HK-2 (cell line): ENCODE data around the gene KATNIP.
A peak's percentile ranks its signal among the peaks of the same experiment; 100 is the strongest.
"Not testable (repeated sequence)": the region's sequence is repeated elsewhere in the genome, so short reads cannot be mapped to it uniquely, and the experiment has no call there.

ENCODE experiments used
- DNase-seq: peaks from one replicate; pipeline ENCODE4 v3.0.0-alpha.2; 2018; ENCODE audit not compliant: unreplicated experiment

KATNIP gene

DNA sequence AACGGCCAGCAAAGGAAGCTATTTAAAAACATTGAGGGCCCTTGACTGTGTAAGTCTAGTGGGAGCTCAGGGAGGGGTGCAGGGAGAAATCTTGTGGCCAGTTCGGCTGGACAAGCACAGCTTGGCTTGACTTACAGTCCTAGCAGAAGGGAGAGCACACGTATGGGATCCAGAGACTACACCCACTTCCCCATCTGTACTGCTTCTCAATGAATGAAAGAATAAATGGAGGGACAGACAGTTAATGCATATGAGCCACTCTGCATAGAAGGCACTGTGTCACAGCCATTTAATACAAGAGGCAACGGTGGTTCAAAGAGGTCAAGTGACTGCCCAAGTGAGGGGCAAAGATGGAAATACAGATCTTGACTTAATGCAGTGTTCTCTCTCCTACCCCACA, 15.7 kb upstream of the KATNIP start:
- DNase-seq, result no peak

DNA sequence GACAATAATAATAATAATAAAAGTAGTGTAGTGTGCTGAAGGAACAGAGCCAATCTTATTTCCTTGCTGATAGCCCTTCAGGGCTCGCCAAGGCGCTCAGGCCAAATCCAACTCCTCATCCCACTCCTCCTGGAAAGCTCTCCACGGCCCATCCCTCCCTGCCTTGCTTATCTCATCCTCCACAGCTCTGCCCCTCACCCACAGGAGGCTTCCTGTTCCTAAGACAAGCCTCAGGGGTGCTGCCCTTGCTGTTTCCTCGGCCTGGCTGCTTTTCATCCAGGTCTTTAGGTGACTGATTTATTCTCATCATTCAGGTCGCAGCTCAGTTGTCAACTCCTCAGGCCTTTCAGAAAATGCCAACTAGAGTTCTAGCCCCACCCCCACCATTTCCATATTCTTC, 11.4 kb upstream of the KATNIP start:
- DNase-seq, result no peak

DNA sequence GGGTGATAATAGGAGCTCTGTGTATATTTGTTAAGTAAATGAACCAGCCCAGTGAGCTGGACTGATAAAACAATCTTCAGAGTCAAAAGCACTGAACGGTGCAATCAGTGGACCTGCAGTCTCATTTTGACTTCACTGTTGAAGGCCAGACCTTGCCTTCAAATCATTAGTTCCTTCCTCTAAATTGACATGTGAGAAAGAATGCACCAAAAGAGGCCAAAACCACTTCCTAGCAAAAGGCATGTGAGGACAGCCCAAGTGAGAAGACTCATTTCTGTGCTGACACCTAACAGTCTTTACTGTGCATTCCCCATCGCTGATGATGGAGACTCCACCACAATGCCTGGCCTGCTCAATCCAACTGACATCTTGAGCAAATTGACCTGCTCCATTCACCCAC, 10.8 kb upstream of the KATNIP start:
- DNase-seq, result no peak

DNA sequence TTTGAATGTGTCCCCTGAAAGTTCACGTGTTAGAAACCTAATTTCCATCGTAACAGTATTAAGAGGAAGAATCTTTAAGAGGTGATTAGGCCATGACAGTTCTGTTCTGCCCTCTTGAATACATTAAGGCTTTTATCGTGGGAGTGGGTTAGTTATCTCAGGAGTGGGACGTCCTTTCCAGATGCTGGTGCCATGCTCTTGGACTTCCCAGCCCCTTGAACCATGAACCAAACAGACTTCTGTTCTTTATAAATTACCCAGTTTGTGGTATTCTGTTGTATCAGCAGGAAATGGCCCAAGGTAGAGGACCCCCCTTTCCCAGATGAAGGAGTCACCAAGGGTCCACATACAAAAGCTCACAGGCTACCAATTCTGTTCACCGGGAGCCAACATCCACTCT, 10.3 kb upstream of the KATNIP start:
- no peak for DNase-seq

DNA sequence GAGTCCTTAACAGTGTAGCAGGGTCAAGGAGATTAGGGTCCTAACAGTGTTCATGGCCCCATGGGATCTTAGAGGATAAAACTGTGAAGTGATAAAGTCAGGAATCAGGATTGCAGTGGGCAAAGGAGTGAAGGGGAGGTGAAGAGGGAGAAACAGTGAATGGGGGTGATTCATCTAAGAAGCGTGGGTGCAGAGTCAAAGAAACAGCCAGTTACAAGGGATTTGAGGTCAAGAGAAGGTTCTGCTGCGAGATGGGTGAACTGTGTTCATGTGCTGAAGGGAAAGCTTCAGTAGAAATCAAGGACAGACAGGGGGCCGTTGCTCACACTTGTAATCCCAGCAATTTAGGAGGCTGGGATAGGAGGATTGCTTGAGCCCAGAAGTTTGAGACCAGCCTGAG, 6.1 kb upstream of the KATNIP start:
- DNase-seq, result no peak

DNA sequence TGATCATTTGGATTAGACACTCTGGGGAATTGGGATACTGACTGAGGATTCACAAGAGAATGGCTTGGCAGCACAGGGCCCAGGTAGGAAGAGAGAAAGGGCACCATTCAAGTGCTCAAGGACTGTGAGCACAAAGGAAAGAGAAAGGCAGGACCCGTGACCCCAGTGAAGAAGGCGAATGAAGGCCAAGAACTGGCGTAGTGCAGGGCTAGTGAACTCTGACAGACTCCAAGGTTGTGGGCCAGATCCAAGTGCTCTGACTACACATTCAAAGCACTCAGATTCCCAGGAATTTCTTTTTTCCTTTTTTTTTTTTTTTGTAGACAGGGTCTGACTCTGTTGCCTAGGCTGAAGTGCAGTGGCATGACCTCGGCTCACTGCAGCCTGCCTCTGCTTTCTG, 5.3 kb upstream of the KATNIP start:
- DNase-seq, result no peak

DNA sequence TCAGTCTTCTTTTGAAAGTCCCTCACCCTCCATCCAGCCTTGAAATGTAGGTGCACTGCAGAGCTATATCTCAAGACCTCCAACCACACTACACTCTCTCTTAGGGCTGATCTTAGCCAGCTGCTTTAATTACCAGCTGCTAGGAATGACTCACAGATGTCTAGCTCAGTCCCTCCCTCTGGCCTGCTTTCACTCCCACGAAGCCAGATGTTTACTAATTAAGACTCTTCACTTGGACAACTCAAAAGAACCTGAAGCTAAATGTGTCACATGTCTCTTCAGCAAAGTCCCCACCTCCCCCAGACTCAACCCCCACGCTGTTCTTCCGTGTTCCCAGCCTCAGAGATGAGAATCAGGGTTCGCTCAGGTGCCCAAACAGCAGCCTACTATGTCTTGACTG, 2.8 kb upstream of the KATNIP start:
- no peak for DNase-seq

DNA sequence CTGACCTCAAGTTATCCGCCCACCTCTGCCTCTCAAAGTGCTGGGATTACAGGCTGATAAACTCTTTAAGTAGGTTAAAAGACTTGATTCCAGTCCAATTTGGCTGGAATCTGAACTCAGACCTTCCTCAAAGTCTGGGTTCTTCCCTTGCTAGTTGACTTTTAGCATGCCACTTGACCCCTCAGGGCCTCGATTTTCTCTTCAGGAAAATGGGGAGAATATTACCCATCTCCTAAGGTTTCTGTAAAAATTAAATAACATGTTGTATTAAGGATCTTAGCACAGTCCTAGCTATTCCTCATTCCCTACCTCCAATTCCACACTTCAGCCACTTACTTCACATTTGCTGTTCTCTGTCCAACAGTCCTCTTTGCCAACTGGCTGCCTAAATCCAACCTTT, 2.1 kb upstream of the KATNIP start:
- no peak for DNase-seq

DNA sequence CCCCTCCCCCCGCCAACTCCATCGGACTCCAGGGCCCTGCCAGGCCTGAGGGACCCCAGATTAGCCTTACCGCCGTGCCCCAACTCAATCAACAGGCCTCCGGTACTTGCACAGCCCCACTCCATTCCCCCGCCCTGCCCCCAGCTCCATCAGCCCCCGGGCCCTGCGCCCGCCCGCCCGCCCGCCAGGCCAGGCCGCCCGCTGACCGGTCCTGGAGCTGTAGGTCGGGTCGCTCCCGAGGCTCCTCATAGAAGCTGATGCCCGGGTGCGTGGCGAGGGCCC, 539 bp upstream of the KATNIP start:
- no peak for DNase-seq

DNA sequence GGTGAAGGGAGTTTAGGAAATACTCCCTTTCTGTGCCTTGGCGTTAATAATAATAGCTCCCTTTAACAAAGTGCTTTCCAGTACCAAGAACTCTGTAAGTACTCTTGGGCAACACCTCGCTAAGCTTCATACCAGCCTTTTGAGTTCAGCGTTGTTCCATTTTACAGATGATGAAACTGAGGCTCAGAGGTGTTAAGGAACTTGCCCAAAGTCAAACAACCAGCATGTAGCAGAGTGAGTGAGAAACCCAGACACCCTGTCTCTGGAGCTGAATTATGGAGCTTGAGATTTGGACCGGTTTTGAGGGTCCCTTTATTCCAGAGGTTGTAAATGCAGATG, 607 bp downstream of the KATNIP start:
- no peak for DNase-seq

DNA sequence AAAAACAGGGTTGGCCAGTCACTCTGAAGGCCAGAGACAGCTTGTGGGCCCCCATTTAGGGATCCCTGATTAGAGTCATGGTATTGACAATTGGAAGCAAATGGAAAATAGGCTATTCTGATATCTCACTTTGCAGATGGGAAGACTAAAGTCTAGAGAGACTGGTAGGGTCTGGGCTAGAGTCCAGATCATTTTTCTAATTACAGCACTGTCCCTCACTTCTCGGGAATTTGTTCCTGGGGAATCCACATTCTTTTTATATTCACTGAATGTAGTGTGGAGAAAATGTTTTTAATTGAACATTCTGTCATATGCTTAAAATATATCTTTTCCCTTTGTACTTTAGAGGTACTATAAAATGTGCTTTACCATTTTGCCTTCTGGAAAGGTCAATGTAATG, 1.1 kb downstream of the KATNIP start:
- no peak for DNase-seq

DNA sequence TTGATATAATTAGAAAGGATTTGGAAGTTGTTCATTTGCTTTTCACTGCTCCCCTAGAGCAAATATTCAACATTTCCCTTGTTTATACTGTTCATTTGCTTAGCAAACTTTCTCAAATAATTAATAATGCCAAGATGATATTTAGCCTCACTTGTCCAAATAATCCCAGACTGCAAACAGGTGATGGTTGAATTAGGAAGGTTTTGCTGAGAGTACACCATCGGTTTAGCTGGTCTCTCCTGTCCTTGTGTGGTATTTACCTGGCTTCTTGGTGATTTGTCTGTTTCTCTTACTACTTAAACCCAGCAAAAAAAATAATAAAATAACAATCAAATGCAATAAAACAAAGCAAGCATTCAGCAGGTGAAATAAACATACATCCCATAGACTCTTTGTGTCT, 6.5 kb downstream of the KATNIP start:
- DNase-seq, result no peak

DNA sequence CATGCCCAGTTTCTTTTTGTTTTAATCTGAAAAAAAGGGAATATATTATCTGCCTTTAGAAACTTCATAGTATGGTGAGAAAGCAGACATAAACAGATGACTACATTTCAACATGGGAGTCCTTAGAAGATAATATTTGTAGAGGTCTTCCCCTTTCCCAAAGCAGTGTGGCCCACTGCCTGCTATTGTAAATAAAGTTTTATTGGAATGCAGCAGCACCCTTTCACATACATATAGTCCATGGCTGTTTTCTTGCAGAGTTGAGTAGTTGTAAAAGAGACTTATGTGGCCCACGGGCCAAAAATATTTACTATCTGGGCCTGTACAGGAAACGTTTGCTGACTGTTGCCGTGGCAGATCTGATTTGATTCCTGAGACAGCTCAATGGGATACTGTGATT, 8.5 kb downstream of the KATNIP start:
- DNase-seq, result no peak

DNA sequence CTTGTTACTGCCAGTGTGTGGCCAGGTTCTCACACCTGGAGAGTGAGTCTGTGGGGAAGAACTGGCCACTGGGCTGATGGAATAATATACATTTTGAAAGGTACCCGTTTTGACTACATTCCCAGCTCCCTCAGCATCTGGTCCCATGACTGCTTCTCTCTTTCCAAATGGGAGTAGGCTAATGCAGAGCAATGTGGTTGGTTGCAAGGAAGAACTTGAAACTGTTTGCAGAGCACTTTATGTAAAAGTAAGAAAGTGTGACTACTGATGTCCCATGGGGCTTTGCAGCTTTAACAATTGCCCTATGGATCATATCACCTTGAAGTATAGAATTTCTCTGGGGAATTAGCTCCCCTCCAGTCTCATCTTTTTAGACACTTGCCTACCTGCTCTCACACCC, 9.0 kb downstream of the KATNIP start:
- DNase-seq, result no peak

DNA sequence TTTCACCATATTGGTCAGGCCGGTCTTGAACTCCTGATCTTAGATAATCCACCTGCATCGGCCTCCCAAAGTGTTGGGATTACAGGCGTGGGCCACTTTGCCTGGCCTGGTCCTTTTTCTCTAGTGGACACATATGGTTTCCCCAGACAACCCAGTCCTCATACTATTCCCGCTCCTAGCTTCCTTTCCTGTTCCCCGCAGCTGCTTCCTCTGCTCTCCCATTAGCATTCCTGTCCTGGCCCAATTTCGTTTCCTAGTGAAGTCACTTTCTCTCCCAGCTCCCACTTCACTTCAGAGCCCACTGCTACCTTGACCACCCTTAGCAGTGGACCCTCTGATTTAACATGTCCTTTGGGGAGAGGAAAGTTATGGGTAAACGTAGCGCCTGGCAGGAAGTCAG, 11.3 kb downstream of the KATNIP start:
- DNase-seq, result no peak

DNA sequence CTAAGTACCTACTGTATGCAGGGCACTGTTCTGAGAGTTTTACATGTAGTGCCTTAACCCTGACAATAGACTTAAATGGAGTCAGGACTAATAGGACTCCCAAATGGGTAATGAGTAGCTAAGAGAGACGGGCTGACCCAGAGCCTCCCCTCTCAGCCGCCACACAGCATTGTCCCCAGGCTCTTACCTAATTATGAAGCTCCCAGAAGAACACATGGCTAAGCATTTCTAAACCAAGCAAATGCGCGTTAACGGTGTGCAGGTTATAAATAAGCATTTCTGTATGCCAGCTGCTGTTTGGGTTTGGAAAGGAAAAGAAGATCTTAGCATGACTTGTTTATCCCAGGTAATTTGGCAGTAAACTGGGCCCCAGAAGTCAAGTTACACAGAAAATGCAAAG, 14.3 kb downstream of the KATNIP start:
- DNase-seq, result no peak

DNA sequence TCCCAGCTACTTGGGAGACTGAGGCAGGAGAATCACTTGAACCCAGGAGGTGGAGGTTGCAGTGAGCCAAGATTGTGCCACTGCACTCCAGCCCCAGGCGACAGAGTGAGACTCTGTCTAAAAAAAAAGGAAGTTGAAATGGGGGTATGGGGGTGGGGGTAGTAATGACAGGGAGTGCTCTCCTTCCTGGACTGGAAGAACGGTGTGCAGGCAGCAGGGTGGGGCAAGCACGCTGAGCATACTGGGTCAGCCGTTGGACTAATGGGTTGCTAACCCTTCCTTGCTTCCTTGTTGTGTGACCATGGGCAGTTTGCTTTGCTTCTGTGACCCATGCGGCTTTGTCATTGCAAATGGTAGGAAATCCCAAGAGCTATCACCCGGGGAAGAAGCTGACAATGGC, 16.5 kb downstream of the KATNIP start:
- DNase-seq, result no peak

DNA sequence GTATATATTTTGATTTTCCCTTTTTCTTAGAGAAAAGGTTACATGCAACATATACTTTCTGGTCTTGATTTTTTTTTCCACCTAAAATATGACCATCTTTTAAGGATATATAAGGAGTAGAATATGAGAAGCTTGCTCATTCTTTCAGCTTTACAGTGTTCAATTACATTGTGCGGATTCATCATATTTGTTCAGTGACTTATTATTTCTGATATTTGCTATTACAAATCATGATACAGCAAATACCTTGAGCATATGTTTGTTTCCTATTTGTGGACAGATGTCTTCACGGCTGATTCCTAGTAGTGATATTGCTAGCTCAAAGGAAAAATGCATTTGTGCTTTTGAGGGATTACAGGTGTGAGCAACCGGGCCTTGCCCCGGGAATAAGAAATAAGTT, 18.1 kb downstream of the KATNIP start:
- DNase-seq, result no peak

DNA sequence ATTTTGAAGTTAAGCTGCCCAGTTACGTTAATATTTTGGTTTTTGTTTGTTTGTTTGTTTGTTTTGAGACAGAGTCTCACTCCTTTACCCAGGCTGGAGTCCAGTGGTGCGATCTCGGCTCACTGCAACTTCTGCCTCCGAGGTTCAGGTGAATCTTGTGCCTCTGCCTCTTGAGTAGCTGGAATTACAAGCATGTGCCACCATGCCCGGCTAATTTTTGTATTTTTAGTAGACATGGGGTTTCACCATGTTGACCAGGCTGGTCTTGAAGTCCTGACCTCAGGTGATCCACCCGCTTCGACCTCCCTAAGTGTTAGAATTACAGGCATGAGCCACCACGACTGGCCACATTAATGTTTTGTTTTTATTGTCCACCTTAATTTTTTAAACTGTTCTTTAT, 21.0 kb downstream of the KATNIP start:
- not testable (repeated sequence) for DNase-seq

DNA sequence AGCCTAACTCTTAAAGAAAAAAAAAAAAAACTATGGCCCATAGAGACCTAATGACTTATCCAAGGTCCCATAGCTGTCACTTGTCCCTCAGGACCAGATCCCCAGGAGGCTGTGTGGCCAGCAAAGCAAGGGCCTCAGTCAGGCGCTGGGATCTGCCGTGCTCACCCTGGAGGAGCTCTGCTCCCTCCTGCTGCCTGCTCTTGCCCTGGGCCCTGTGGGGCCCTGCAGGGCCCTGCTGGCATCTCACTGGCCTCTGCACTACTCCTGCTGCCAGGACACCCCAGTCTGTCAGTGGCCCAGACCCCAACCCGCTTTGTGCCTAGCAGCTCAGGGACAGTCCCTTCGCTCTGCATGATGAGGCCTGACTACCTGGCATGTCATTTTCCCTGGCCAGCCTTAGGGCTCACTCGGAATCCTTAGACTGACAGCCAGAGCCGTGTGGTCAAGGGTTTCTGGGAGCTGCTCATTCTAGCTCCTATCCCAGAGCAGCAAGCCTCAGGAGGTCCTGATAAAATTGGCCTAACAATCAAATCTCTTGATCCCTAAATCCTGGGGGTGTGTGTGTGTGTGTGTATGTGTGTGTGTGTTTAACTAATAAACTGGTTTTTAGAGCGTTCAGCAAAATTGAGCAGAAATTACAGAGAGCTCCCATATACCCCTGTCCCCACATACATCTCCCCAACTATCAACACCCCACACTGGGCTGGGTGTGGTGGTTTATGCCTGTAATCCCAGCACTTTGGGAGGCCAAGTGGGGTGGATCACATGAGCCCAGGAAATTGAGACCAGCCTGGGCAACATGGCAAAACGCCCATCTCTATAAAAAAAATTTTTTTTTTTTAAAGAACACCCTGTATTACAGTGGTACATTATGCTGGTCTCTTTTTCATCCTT, 21.7 kb downstream of the KATNIP start:
- no peak for DNase-seq

DNA sequence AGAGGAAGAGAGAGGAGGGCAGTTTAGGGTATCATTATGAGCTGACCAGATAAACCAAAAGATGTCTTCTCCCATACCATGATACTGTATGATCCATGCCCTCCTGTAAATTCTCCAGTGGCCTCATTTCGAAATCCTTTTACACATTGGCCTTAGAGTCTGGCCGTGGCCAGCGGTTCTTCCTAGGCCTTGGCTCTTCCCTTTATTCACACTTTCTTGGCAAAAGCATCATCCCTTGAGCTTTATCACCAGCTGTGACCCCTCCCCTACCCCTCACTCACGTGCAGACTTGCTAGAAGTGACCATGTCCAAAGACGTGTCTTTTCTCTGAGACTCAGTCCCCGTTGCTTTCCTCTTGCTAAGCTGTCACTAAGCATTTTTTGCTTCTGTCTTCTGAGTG, 22.8 kb downstream of the KATNIP start:
- no peak for DNase-seq

DNA sequence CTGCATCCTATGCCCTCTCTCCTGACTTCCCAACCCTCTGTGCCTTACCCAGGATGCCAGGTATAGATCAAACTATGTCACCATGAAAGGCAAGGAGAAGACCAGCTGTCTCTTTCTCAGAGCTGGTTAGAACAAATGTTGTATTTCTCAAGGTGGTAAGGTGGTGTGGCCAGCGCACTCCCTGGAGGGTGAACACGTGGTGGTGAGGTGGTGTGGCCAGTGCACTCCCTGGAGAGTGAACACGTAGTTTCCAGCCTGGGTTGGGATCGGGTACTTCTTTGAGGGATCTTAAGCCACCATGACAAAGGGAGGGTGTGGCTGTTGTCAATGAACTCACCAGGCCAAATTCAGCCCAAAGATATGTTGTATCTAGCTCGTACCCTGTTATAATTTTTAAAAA, 26.8 kb downstream of the KATNIP start:
- DNase-seq, result no peak

DNA sequence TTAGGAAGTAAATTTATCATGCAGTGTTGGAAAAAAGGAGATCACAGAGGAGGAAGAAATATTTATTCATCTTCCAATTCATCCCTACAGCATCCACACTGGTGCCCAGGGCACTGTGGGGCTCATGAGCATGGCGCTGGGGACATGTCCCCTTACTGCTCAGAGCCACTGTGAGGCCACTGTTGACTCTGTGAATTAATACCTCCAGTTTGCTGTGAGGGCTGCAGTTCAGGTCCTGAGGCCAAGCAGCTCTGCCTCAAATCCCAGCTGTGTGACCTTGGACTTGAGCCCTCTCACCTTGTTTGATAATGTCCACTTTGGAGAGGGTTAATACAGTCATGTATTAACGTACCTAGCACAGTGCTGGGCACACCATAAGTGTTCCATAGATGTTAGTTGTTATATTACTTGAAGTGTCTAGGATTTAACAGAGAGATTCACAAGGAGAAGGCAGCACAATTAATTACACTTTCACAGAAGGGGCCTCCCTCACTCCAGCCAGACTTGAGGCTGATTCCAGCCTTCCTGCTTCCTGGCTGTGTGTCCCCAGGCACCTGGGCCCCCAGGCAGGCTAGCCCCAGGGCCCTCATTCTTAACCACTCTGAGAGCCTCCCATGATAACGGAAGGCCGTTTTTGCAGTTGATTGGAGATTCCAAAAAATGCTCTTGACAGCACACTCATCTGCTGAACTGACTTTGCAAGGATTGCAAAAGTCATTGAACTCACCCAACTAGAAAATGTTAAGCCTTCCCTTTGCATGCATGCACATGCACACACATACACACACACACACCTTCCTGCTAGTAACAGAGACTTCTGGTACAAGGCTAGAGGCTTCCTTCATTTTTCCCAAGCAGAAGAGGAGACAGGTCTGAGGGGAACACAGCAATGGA, 29.4 kb downstream of the KATNIP start:
- DNase-seq, result peak; percentile 22

DNA sequence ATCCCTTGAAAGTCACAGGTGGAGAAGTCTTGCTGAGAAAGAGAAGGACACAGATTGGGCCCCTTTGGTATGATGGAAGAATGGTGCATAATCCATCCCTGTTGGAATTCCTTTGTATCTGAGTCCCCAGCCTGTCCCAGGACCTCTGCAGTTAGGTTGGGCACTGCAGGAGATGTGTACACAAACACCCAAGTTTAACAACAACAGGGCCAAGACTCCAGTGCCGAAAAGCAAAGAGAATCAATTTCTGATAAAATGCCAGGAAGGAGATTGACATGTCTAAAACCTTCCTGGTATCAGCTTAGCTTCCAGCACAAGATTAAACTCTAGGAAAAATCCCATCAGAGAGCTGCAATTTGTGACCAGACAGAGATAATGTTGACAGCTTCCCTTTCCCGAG, 32.9 kb downstream of the KATNIP start:
- DNase-seq, result no peak
